ENCODE results near the gene HMGCL.
A peak's percentile ranks its signal among the peaks of the same experiment; 100 is the strongest.

The HMGCL gene

DNA sequence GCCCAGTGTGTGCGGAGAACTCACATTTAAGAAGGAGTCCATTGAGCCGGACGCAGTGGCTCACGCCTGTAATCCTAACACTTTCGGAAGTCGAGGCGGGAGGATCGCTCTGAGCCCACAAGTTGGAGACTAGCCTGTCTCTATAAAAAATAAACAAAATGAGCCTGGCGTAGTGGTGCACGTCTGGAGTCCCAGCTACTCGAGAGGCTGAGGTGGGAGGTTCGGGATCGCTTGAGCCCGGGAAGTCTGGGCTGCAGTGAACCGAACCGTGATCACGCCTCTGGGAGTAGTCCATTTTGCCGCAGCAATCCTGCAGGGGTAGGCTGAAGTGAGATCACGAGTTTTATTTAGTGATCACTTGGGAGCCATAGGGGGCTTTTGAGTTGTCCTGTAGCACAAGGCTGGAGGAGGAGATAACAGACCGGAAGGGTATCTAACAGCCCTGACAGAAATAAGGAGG, 43.4 kb upstream of the HMGCL start:
- TF ChIP-seq ARNTL (CRISPR knock-in tag; IDR thresholded peaks at IDR 0.05; ENCODE audit: borderline replicate concordance, low read depth), result no peak
- TF ChIP-seq ESRRG (CRISPR knock-in tag; IDR thresholded peaks at IDR 0.05), result no peak
- TF ChIP-seq, protein P1, sequence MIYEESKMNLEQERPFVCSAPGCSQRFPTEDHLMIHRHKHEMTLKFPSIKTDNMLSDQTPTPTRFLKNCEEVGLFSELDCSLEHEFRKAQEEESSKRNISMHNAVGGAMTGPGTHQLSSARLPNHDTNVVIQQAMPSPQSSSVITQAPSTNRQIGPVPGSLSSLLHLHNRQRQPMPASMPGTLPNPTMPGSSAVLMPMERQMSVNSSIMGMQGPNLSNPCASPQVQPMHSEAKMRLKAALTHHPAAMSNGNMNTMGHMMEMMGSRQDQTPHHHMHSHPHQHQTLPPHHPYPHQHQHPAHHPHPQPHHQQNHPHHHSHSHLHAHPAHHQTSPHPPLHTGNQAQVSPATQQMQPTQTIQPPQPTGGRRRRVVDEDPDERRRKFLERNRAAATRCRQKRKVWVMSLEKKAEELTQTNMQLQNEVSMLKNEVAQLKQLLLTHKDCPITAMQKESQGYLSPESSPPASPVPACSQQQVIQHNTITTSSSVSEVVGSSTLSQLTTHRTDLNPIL (CRISPR knock-in tag; IDR thresholded peaks at IDR 0.05; ENCODE audit: low read depth), result no peak
- TF ChIP-seq PPARA (CRISPR knock-in tag; IDR thresholded peaks at IDR 0.05; ENCODE audit: borderline replicate concordance), result no peak
- TF ChIP-seq RARB (CRISPR knock-in tag; IDR thresholded peaks at IDR 0.05), result no peak
- no peak for TF ChIP-seq TCF4 (CRISPR knock-in tag; IDR thresholded peaks at IDR 0.05; ENCODE audit: borderline replicate concordance)
- TF ChIP-seq, protein P2, sequence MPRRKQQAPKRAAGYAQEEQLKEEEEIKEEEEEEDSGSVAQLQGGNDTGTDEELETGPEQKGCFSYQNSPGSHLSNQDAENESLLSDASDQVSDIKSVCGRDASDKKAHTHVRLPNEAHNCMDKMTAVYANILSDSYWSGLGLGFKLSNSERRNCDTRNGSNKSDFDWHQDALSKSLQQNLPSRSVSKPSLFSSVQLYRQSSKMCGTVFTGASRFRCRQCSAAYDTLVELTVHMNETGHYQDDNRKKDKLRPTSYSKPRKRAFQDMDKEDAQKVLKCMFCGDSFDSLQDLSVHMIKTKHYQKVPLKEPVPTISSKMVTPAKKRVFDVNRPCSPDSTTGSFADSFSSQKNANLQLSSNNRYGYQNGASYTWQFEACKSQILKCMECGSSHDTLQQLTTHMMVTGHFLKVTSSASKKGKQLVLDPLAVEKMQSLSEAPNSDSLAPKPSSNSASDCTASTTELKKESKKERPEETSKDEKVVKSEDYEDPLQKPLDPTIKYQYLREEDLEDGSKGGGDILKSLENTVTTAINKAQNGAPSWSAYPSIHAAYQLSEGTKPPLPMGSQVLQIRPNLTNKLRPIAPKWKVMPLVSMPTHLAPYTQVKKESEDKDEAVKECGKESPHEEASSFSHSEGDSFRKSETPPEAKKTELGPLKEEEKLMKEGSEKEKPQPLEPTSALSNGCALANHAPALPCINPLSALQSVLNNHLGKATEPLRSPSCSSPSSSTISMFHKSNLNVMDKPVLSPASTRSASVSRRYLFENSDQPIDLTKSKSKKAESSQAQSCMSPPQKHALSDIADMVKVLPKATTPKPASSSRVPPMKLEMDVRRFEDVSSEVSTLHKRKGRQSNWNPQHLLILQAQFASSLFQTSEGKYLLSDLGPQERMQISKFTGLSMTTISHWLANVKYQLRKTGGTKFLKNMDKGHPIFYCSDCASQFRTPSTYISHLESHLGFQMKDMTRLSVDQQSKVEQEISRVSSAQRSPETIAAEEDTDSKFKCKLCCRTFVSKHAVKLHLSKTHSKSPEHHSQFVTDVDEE (CRISPR knock-in tag; IDR thresholded peaks at IDR 0.05), result no peak
- no peak for TF ChIP-seq SNAI2 (CRISPR knock-in tag; IDR thresholded peaks at IDR 0.05)
- no peak for TF ChIP-seq ZNF70 (CRISPR knock-in tag; IDR thresholded peaks at IDR 0.05)
- TF ChIP-seq BACH2 (CRISPR knock-in tag; IDR thresholded peaks at IDR 0.05; ENCODE audit: borderline replicate concordance), result no peak
- ATAC-seq, result peak; percentile 37

DNA sequence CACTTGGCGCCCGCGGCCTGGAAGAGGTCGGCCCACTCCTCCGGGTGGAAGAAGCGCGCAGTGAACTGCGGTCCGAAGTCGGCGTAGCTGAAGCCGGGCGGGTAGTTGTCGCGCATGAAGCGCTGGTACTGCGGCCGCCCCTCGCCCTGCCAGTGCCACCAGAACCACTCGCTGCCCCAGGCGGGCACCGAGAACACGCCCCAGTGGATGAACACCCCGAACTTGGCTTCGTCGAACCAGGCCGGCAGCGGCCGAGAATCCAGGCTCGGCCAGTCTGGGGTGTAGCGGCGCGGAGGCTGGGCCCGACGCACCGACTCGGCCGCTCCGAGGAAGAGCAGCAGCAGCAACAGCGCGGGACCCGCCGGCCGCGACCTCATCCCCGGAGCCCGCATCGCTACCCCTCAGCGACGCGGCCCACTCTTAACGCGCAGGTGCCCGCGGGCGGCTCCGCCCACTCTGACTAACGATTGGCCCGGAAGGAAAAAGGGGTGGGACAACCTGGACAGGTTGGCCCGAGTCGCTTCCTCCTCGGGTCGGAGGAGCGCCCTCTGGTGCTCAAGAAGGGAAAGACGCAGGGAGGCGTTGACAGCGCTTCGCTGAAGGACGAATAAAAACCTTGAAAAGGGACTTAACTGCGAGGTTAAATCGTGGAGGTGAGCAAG, 42.8 kb upstream of the HMGCL start, which contains the start of gene FUCA1:
Gene FUCA1 (minus strand): TSS at position 396 of the 662 bp plus-strand sequence. CDS start 4 bp downstream, at position 392.
- TF ChIP-seq GLIS3 (CRISPR knock-in tag; IDR thresholded peaks at IDR 0.05) (no peak), ZC3H10 (CRISPR knock-in tag; IDR thresholded peaks at IDR 0.05) (no peak), TOX (CRISPR knock-in tag; IDR thresholded peaks at IDR 0.05; ENCODE audit: borderline replicate concordance) (no peak), TCF4 (CRISPR knock-in tag; IDR thresholded peaks at IDR 0.05; ENCODE audit: borderline replicate concordance) (no peak), BACH2 (CRISPR knock-in tag; IDR thresholded peaks at IDR 0.05; ENCODE audit: borderline replicate concordance) (no peak), RARB (CRISPR knock-in tag; IDR thresholded peaks at IDR 0.05) (no peak), ARNTL (CRISPR knock-in tag; IDR thresholded peaks at IDR 0.05; ENCODE audit: borderline replicate concordance, low read depth) (no peak), PPARA (CRISPR knock-in tag; IDR thresholded peaks at IDR 0.05; ENCODE audit: borderline replicate concordance) (no peak), SNAI2 (CRISPR knock-in tag; IDR thresholded peaks at IDR 0.05) (no peak), ZNF8 (CRISPR knock-in tag; IDR thresholded peaks at IDR 0.05) (no peak), ZNF565 (CRISPR knock-in tag; conservative IDR thresholded peaks at IDR 0.05; ENCODE audit: low read depth) (no peak), ZFP30 (CRISPR knock-in tag; IDR thresholded peaks at IDR 0.05) (no peak), ZFP3 (CRISPR knock-in tag; IDR thresholded peaks at IDR 0.05) (no peak), ESRRG (CRISPR knock-in tag; IDR thresholded peaks at IDR 0.05) (no peak), CSDC2 (CRISPR knock-in tag; IDR thresholded peaks at IDR 0.05) (no peak)
- TF ChIP-seq, protein P3, sequence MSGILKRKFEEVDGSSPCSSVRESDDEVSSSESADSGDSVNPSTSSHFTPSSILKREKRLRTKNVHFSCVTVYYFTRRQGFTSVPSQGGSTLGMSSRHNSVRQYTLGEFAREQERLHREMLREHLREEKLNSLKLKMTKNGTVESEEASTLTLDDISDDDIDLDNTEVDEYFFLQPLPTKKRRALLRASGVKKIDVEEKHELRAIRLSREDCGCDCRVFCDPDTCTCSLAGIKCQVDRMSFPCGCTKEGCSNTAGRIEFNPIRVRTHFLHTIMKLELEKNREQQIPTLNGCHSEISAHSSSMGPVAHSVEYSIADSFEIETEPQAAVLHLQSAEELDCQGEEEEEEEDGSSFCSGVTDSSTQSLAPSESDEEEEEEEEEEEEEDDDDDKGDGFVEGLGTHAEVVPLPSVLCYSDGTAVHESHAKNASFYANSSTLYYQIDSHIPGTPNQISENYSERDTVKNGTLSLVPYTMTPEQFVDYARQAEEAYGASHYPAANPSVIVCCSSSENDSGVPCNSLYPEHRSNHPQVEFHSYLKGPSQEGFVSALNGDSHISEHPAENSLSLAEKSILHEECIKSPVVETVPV (CRISPR knock-in tag; IDR thresholded peaks at IDR 0.05), result no peak
- TF ChIP-seq, protein P4, sequence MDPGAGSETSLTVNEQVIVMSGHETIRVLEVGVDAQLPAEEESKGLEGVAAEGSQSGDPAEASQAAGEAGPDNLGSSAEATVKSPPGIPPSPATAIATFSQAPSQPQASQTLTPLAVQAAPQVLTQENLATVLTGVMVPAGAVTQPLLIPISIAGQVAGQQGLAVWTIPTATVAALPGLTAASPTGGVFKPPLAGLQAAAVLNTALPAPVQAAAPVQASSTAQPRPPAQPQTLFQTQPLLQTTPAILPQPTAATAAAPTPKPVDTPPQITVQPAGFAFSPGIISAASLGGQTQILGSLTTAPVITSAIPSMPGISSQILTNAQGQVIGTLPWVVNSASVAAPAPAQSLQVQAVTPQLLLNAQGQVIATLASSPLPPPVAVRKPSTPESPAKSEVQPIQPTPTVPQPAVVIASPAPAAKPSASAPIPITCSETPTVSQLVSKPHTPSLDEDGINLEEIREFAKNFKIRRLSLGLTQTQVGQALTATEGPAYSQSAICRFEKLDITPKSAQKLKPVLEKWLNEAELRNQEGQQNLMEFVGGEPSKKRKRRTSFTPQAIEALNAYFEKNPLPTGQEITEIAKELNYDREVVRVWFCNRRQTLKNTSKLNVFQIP (CRISPR knock-in tag; IDR thresholded peaks at IDR 0.05; ENCODE audit: borderline replicate concordance, low read depth), result no peak
- TF ChIP-seq, protein P2 (CRISPR knock-in tag; IDR thresholded peaks at IDR 0.05), result no peak
- TF ChIP-seq, protein P1 (CRISPR knock-in tag; IDR thresholded peaks at IDR 0.05; ENCODE audit: low read depth), result no peak
- ATAC-seq, result peak; percentile 98
